CD8-positive, alpha-beta memory T cell (primary cell): ENCODE measurements around the gene CES3. TPM values are rescaled to one million over a fixed set of nuclear protein-coding genes. Genes with fewer than 3 reads are reported as not detected.
"Not testable (repeated sequence)": the region's sequence is repeated elsewhere in the genome, so short reads cannot be mapped to it uniquely, and the experiment has no call there.

Source experiments
- CTCF ChIA-PET: fragments of 350-600 bp; sonication (Branson Sonifier 250); formaldehyde crosslinking; loops from one replicate; lab custom pipeline; 2021; ENCODE audit warnings: antibody characterized with exemption; lab: Charles Lee
- POLR2A ChIA-PET: fragments of 350-600 bp; sonication (Branson Sonifier 250); formaldehyde crosslinking; loops from one replicate; lab custom pipeline; 2021; ENCODE audit warnings: antibody characterized with exemption; lab: Charles Lee
- DNase-seq, 5 donors: peaks; one replicate each; pipeline versions ENCODE4 v3.0.0 to v3.0.0-alpha.2; 2020 to 2022; ENCODE audit warnings: mixed read lengths in 1 of 5
- H3K27ac ChIP-seq: one replicate; pipeline ENCODE4 v1.7.0; 2013; ENCODE audit warnings: low read depth, mild to moderate bottlenecking, low read length, moderate library complexity
- H3K27me3 ChIP-seq: 2 replicates; pipeline ENCODE4 v1.7.0; 2013; ENCODE audit warnings: low read length, mild to moderate bottlenecking; ENCODE audit not compliant: insufficient read depth, poor library complexity, severe bottlenecking
- H3K36me3 ChIP-seq: 2 replicates; pipeline ENCODE4 v1.7.0; 2013; ENCODE audit warnings: mild to moderate bottlenecking, low read length, moderate library complexity; ENCODE audit not compliant: insufficient read depth
- H3K4me1 ChIP-seq: 2 replicates; pipeline ENCODE4 v1.7.0; 2013; ENCODE audit warnings: mild to moderate bottlenecking, low read length, moderate library complexity; ENCODE audit not compliant: insufficient read depth
- H3K4me3 ChIP-seq: 2 replicates; pipeline ENCODE4 v1.7.0; 2013; ENCODE audit warnings: mild to moderate bottlenecking, low read length
- H3K9me3 ChIP-seq: 2 replicates; pipeline ENCODE4 v1.7.0; 2013; ENCODE audit warnings: mild to moderate bottlenecking, low read length
- H3K27ac Mint-ChIP-seq, 8 donors: one replicate each; pipeline ENCODE4 v1.8.0; 2020 to 2021; ENCODE audit warnings: mixed read lengths in 8 of 8, mild to moderate bottlenecking in 6 of 8, inconsistent platforms in 3 of 8, moderate library complexity in 3 of 8
- H3K27me3 Mint-ChIP-seq, 2 donors: one replicate each; pipeline ENCODE4 v1.8.0; 2020 to 2021; ENCODE audit warnings: mixed read lengths in 2 of 2, mild to moderate bottlenecking in 1 of 2, moderate library complexity in 1 of 2
- H3K36me3 Mint-ChIP-seq, 3 donors: one replicate each; pipeline ENCODE4 v1.8.0; 2020 to 2021; ENCODE audit warnings: mixed read lengths in 3 of 3, inconsistent platforms in 1 of 3, mild to moderate bottlenecking in 1 of 3
- H3K4me1 Mint-ChIP-seq, 3 donors: one replicate each; pipeline ENCODE4 v1.8.0; 2020 to 2021; ENCODE audit warnings: mixed read lengths in 3 of 3, inconsistent platforms in 1 of 3, mild to moderate bottlenecking in 1 of 3
- H3K4me3 Mint-ChIP-seq, 7 donors: one replicate each; pipeline ENCODE4 v1.8.0; 2020 to 2021; ENCODE audit warnings: mixed read lengths in 7 of 7, mild to moderate bottlenecking in 6 of 7, moderate library complexity in 4 of 7, inconsistent platforms in 2 of 7
- H3K9me3 Mint-ChIP-seq, 5 donors: one replicate each; pipeline ENCODE4 v1.8.0; 2020 to 2022; ENCODE audit warnings: mixed read lengths in 5 of 5, mild to moderate bottlenecking in 3 of 5, moderate library complexity in 2 of 5, inconsistent platforms in 1 of 5
- polyA plus RNA-seq: library from polyadenylated mRNA; unstranded; fragments of 300-500 nt; fragmentation: Illumina TruSeq; gene quantifications from one replicate; pipeline ENCODE4 v1.2.3, GENCODE V29; 2021
- total RNA-seq, 2 experiments: library from RNA; stranded (reverse); gene quantifications; one replicate each; pipeline ENCODE4 v1.2.3, GENCODE V29; 2021

Gene CES3
- total and polyA plus RNA-seq, 3 experiments from 2014 or later: 0.16 to 0.24 TPM; not detected in 1

- no peak for DNase-seq
- H3K27ac Mint-ChIP-seq: no peak overlapping the region
- peaks cover 24% of the 10 kb centered on the region for H3K4me1 ChIP-seq
- no peaks in the 10 kb centered on the region for H3K27me3 Mint-ChIP-seq
- no peaks in the 10 kb centered on the region for H3K36me3 Mint-ChIP-seq
- no peaks in the 10 kb centered on the region for H3K27me3 ChIP-seq
- H3K4me3 ChIP-seq: no peak overlapping the region
- ChIA-PET POLR2A (no interaction called here), CTCF (interaction anchor here (4.3 kb wide), 1 partner anchor 198 kb away, joined by 18 read pairs; no protein-coding TSS in a partner anchor)
- H3K4me3 Mint-ChIP-seq: no peak overlapping the region
- H3K27ac ChIP-seq: no peak overlapping the region
- H3K9me3 Mint-ChIP-seq: no peaks in the 10 kb centered on the region
- no peaks in the 10 kb centered on the region for H3K9me3 ChIP-seq
- peaks cover 14 to 29% (median 26%) of the 10 kb centered on the region in 3 donors for H3K4me1 Mint-ChIP-seq
- no peaks in the 10 kb centered on the region for H3K36me3 ChIP-seq
These were observed 25.5 kb downstream of the CES3 start for GRCh38 chr16:66986559-66986958.

- DNase-seq: no peak
- H3K4me3 Mint-ChIP-seq: no peak within 1 kb of the TSS
These were observed 27.2 kb downstream of the CES3 start, which contains the start of gene CES4A for GRCh38 chr16:66988197-66988788. Gene CES4A (plus strand): TSS chr16:66988589. CDS start chr16:66988773, 184 bp downstream.

GRCh38 chr16:66991545-66992077, 30.5 kb downstream of the CES3 start:
- Histone ChIP-seq H3K9me3 (no peaks in the 10 kb centered on the region), H3K27ac (no peak overlapping the region), H3K4me3 (no peak overlapping the region), H3K27me3 (no peaks in the 10 kb centered on the region), H3K4me1 (no peaks in the 10 kb centered on the region), H3K36me3 (no peaks in the 10 kb centered on the region)
- ChIA-PET CTCF (interaction anchor here (0.6 to 2.0 kb wide), 3 partner anchors 12 to 193 kb away, joined by 3 to 4 read pairs (median 4); no protein-coding TSS in a partner anchor), POLR2A (no interaction called here)
- Mint-ChIP-seq H3K27ac (no peak overlapping the region), H3K4me3 (no peak overlapping the region), H3K9me3 (no peaks in the 10 kb centered on the region), H3K27me3 (no peaks in the 10 kb centered on the region), H3K36me3 (no peaks in the 10 kb centered on the region), H3K4me1 (no peaks in the 10 kb centered on the region)
- DNase-seq: no peak

More at GRCh38 chr16:66988197-66988788, 27.2 kb downstream of the CES3 start, which contains the start of gene CES4A:
- Mint-ChIP-seq H3K4me1 (peaks cover 14 to 21% (median 18%) of the 10 kb centered on the region in 3 donors), H3K27me3 (no peaks in the 10 kb centered on the region), H3K9me3 (no peaks in the 10 kb centered on the region), H3K36me3 (no peaks in the 10 kb centered on the region), H3K27ac (peak within 1 kb of the TSS in 1 of 8 donors; percentile 62)
- peaks cover 23% of the 10 kb centered on the region for H3K4me1 ChIP-seq
- no peak within 1 kb of the TSS for H3K4me3 ChIP-seq
- H3K27ac ChIP-seq: no peak within 1 kb of the TSS
- ChIA-PET POLR2A (no interaction called here), CTCF (interaction anchor here (1.0 to 1.1 kb wide), 2 partner anchors 30 to 166 kb away, joined by 3 read pairs; no protein-coding TSS in a partner anchor)
- H3K27me3 ChIP-seq: no peaks in the 10 kb centered on the region
- H3K9me3 ChIP-seq: no peaks in the 10 kb centered on the region
- no peaks in the 10 kb centered on the region for H3K36me3 ChIP-seq

- H3K36me3 ChIP-seq, H3K27me3 Mint-ChIP-seq, H3K27ac Mint-ChIP-seq, H3K27me3 ChIP-seq, H3K9me3 Mint-ChIP-seq, POLR2A ChIA-PET, H3K36me3 Mint-ChIP-seq, H3K4me3 Mint-ChIP-seq, H3K4me1 Mint-ChIP-seq, DNase-seq, H3K4me1 ChIP-seq, H3K4me3 ChIP-seq, H3K27ac ChIP-seq, H3K9me3 ChIP-seq: not testable (repeated sequence)
- CTCF ChIA-PET: interaction anchor here (2.0 kb wide), 1 partner anchor 192 kb away, joined by 4 read pairs; no protein-coding TSS in a partner anchor
These were observed 32.5 kb downstream of the CES3 start for GRCh38 chr16:66993558-66993957.

GRCh38 chr16:66996324-66996982, 35.4 kb downstream of the CES3 start:
- Histone ChIP-seq H3K27ac (no peak overlapping the region), H3K4me1 (peaks cover 5% of the 10 kb centered on the region), H3K9me3 (no peaks in the 10 kb centered on the region), H3K27me3 (no peaks in the 10 kb centered on the region), H3K4me3 (no peak overlapping the region), H3K36me3 (no peaks in the 10 kb centered on the region)
- no peak for DNase-seq
- H3K36me3 Mint-ChIP-seq: no peaks in the 10 kb centered on the region
- H3K27me3 Mint-ChIP-seq: peaks cover 0 to 1% of the 10 kb centered on the region in 2 donors
- POLR2A ChIA-PET: no interaction called here
- peaks cover 7 to 11% (median 8%) of the 10 kb centered on the region in 3 donors for H3K4me1 Mint-ChIP-seq
- CTCF ChIA-PET: interaction anchor here (1.5 kb wide), 1 partner anchor 162 kb away, joined by 3 read pairs; no protein-coding TSS in a partner anchor
- H3K27ac Mint-ChIP-seq: no peak overlapping the region
- H3K4me3 Mint-ChIP-seq: no peak overlapping the region
- no peaks in the 10 kb centered on the region for H3K9me3 Mint-ChIP-seq

GRCh38 chr16:66996983-66997358, 35.9 kb downstream of the CES3 start:
- CTCF ChIA-PET: interaction anchor here (0.8 kb wide), 1 partner anchor 158 kb away, joined by 3 read pairs; no protein-coding TSS in a partner anchor
- Histone ChIP-seq H3K4me1 (peaks cover 9% of the 10 kb centered on the region), H3K9me3 (no peaks in the 10 kb centered on the region), H3K4me3 (no peak overlapping the region), H3K27ac (no peak overlapping the region), H3K36me3 (no peaks in the 10 kb centered on the region), H3K27me3 (no peaks in the 10 kb centered on the region)
- Mint-ChIP-seq H3K9me3 (no peaks in the 10 kb centered on the region), H3K4me3 (peak overlapping the region in 1 of 7 donors; percentile 71), H3K27me3 (peaks cover 0 to 1% of the 10 kb centered on the region in 2 donors), H3K4me1 (peaks cover 8 to 16% (median 11%) of the 10 kb centered on the region in 3 donors), H3K36me3 (no peaks in the 10 kb centered on the region), H3K27ac (peak overlapping the region in 1 of 8 donors; percentile 27)
- no peak for DNase-seq
- POLR2A ChIA-PET: no interaction called here

- POLR2A ChIA-PET: interaction anchor here (0.6 to 1.0 kb wide), 2 partner anchors 157 to 158 kb away, joined by 3 read pairs; no protein-coding TSS in a partner anchor
These were observed 39.6 kb downstream of the CES3 start for GRCh38 chr16:67000384-67001351.

More at GRCh38 chr16:67000384-67001351, 39.6 kb downstream of the CES3 start:
- Histone ChIP-seq H3K9me3 (no peaks in the 10 kb centered on the region), H3K4me3 (peak overlapping the region; percentile 64), H3K27ac (no peak overlapping the region), H3K4me1 (peaks cover 9% of the 10 kb centered on the region), H3K27me3 (no peaks in the 10 kb centered on the region), H3K36me3 (no peaks in the 10 kb centered on the region)
- peaks cover 0 to 1% of the 10 kb centered on the region in 2 donors for H3K27me3 Mint-ChIP-seq
- H3K27ac Mint-ChIP-seq: peak overlapping the region in 7 of 8 donors; percentile 44 to 89 (median 73)
- peaks cover 10 to 20% (median 17%) of the 10 kb centered on the region in 3 donors for H3K4me1 Mint-ChIP-seq
- CTCF ChIA-PET: interaction anchor here (0.6 to 1.6 kb wide), 3 partner anchors 11 to 155 kb away, joined by 3 to 5 read pairs (median 3); no protein-coding TSS in a partner anchor
- peak; percentile 34 to 70 (median 49) for DNase-seq
- no peaks in the 10 kb centered on the region for H3K36me3 Mint-ChIP-seq
- H3K4me3 Mint-ChIP-seq: peak overlapping the region; percentile 76 to 91 (median 81)
- no peaks in the 10 kb centered on the region for H3K9me3 Mint-ChIP-seq
